ENCODE data around the gene NAT16. TPM values are rescaled to one million over a fixed set of nuclear protein-coding genes. Genes with fewer than 3 reads are reported as not detected.

NAT16 gene
- total and polyA plus RNA-seq, 7 experiments from 2014 or later = not detected

DNA sequence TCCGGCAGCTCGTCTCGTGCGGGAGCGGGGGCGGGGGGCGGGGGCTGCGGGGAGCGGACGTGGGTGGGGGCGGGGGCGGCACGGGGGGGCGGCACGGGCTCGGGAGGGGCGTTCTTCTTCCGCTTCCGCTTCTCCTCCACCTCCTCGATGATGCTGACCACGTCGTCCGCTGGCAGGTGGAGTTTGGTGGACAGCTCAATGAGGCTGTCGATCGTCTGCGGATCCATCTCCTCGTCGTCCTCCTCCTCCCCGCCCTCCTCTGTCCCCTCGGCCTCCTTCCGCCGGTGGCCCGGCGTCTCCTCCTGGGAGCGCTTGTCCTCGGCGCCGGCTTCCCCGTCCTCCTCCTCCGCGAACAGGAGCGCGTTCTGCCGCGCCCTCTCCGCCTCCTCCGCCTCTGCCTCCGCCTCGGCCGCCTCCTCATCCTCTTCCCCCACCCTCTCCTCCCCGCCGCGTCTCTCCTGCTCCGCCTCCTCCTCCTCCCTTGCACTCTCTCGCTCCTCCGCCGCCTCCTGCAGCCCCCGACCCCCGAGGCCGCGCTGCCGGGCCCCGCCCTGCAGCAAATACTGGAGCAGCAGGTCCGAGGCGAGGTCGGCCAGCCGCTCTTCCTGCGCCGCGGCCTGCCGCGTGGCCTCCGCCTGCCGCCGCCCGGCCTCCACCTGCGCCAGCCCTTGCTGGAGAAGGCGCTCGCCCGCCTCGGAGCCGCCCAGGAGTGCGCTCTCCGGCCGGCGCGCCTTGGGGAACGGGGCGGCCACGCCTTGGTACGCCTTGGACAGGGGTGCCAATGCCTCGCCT, 16.6 kb downstream of the NAT16 start:
- Histone ChIP-seq H3K27me3 (ENCODE audit: control insufficient read depth in 2 of 2, insufficient read depth in 2 of 2, low read length in 2 of 2) (peaks cover 14 to 37% of the 10 kb centered on the region in 2 donors), H3K36me3 (ENCODE audit: control insufficient read depth in 2 of 3, insufficient read depth in 3 of 3, low read length in 3 of 3) (peaks cover 0 to 9% (median 0%) of the 10 kb centered on the region in 3 experiments), H3K4me1 (ENCODE audit: control insufficient read depth in 2 of 2, insufficient read depth in 2 of 2, low read length in 2 of 2) (peaks cover 21 to 25% of the 10 kb centered on the region in 2 donors), H3K4me3 (ENCODE audit: low read length) (peak overlapping the region; percentile 35), H3K9me3 (ENCODE audit: control insufficient read depth in 2 of 3, low read length in 3 of 3) (no peaks in the 10 kb centered on the region), H3K27ac (ENCODE audit: low read depth, low read length) (no peak overlapping the region)
- ATAC-seq (no peak), DNase-seq (peak in 2 of 9 donors; percentile 22 to 23)
- Mint-ChIP-seq H3K4me1 (peaks cover 24 to 40% (median 31%) of the 10 kb centered on the region in 7 donors), H3K36me3 (peaks cover 0 to 27% (median 9%) of the 10 kb centered on the region in 5 donors), H3K27ac (no peak overlapping the region), H3K4me3 (peak overlapping the region; percentile 55 to 83 (median 76)), H3K27me3 (peaks cover 38 to 53% (median 46%) of the 10 kb centered on the region in 5 donors), H3K9me3 (peaks cover 0 to 8% (median 0%) of the 10 kb centered on the region in 11 donors)
- intact Hi-C loops (cut with micrococcal nuclease) = no loop called here
- ChIA-PET POLR2A (interaction anchor here (2.1 kb wide), 1 partner anchor 54 kb away, joined by 6 read pairs; the partner anchor contains the start of genes PLOD3 and ZNHIT1), CTCF (interaction anchor here (1.0 kb wide), 1 partner anchor 19 kb away, joined by 3 read pairs; no protein-coding TSS in a partner anchor)

GRCh38 chr7:101162551-101163278, 17.4 kb downstream of the NAT16 start:
- intact Hi-C loops (cut with micrococcal nuclease) = no loop called here
- ChIA-PET CTCF (interaction anchor here (1.0 kb wide), 1 partner anchor 18 kb away, joined by 3 read pairs; no protein-coding TSS in a partner anchor), POLR2A (no interaction called here)
- peak overlapping the region in 1 of 9 donors; percentile 68 for H3K27ac Mint-ChIP-seq
- peaks cover 0 to 31% (median 13%) of the 10 kb centered on the region in 5 donors for H3K36me3 Mint-ChIP-seq
- Histone ChIP-seq H3K27ac (ENCODE audit: low read depth, low read length) (no peak overlapping the region), H3K27me3 (ENCODE audit: control insufficient read depth in 2 of 2, insufficient read depth in 2 of 2, low read length in 2 of 2) (peaks cover 13 to 30% of the 10 kb centered on the region in 2 donors), H3K9me3 (ENCODE audit: control insufficient read depth in 2 of 3, low read length in 3 of 3) (no peaks in the 10 kb centered on the region), H3K36me3 (ENCODE audit: control insufficient read depth in 2 of 3, insufficient read depth in 3 of 3, low read length in 3 of 3) (peaks cover 0 to 15% (median 0%) of the 10 kb centered on the region in 3 experiments), H3K4me3 (ENCODE audit: low read length) (no peak overlapping the region), H3K4me1 (ENCODE audit: control insufficient read depth in 2 of 2, insufficient read depth in 2 of 2, low read length in 2 of 2) (peaks cover 21 to 25% of the 10 kb centered on the region in 2 donors)
- peaks cover 0 to 8% (median 0%) of the 10 kb centered on the region in 11 donors for H3K9me3 Mint-ChIP-seq
- peaks cover 32 to 46% (median 39%) of the 10 kb centered on the region in 5 donors for H3K27me3 Mint-ChIP-seq
- H3K4me1 Mint-ChIP-seq = peaks cover 21 to 34% (median 27%) of the 10 kb centered on the region in 7 donors
- no peak for DNase-seq
- peak overlapping the region; percentile 61 to 80 (median 76) for H3K4me3 Mint-ChIP-seq
- ATAC-seq = no peak

GRCh38 chr7:101161692-101162471, 18.2 kb downstream of the NAT16 start:
- POLR2A ChIA-PET = no interaction called here
- peaks cover 25 to 37% (median 31%) of the 10 kb centered on the region in 5 donors for H3K27me3 Mint-ChIP-seq
- intact Hi-C loops (cut with micrococcal nuclease) = no loop called here
- peaks cover 10 to 23% of the 10 kb centered on the region in 2 donors for H3K27me3 ChIP-seq (ENCODE audit: control insufficient read depth in 2 of 2, insufficient read depth in 2 of 2, low read length in 2 of 2)
- no peak overlapping the region for H3K27ac ChIP-seq (ENCODE audit: low read depth, low read length)
- peaks cover 21 to 23% of the 10 kb centered on the region in 2 donors for H3K4me1 ChIP-seq (ENCODE audit: control insufficient read depth in 2 of 2, insufficient read depth in 2 of 2, low read length in 2 of 2)
- peaks cover 0 to 8% (median 0%) of the 10 kb centered on the region in 11 donors for H3K9me3 Mint-ChIP-seq
- peak overlapping the region; percentile 55 to 80 (median 72) for H3K4me3 Mint-ChIP-seq
- peaks cover 0 to 24% (median 0%) of the 10 kb centered on the region in 3 experiments for H3K36me3 ChIP-seq (ENCODE audit: control insufficient read depth in 2 of 3, insufficient read depth in 3 of 3, low read length in 3 of 3)
- no peaks in the 10 kb centered on the region for H3K9me3 ChIP-seq (ENCODE audit: control insufficient read depth in 2 of 3, low read length in 3 of 3)
- H3K4me3 ChIP-seq (ENCODE audit: low read length) = no peak overlapping the region
- peaks cover 18 to 26% (median 22%) of the 10 kb centered on the region in 7 donors for H3K4me1 Mint-ChIP-seq
- DNase-seq (no peak), ATAC-seq (no peak)
- H3K36me3 Mint-ChIP-seq = peaks cover 0 to 38% (median 14%) of the 10 kb centered on the region in 5 donors
- CTCF ChIA-PET = interaction anchor here (1.9 kb wide), 1 partner anchor 18 kb away, joined by 6 read pairs; no protein-coding TSS in a partner anchor
- peak overlapping the region in 1 of 9 donors; percentile 68 for H3K27ac Mint-ChIP-seq

GRCh38 chr7:101160910-101161309, 19.2 kb downstream of the NAT16 start:
- POLR2A ChIA-PET = no interaction called here

DNA sequence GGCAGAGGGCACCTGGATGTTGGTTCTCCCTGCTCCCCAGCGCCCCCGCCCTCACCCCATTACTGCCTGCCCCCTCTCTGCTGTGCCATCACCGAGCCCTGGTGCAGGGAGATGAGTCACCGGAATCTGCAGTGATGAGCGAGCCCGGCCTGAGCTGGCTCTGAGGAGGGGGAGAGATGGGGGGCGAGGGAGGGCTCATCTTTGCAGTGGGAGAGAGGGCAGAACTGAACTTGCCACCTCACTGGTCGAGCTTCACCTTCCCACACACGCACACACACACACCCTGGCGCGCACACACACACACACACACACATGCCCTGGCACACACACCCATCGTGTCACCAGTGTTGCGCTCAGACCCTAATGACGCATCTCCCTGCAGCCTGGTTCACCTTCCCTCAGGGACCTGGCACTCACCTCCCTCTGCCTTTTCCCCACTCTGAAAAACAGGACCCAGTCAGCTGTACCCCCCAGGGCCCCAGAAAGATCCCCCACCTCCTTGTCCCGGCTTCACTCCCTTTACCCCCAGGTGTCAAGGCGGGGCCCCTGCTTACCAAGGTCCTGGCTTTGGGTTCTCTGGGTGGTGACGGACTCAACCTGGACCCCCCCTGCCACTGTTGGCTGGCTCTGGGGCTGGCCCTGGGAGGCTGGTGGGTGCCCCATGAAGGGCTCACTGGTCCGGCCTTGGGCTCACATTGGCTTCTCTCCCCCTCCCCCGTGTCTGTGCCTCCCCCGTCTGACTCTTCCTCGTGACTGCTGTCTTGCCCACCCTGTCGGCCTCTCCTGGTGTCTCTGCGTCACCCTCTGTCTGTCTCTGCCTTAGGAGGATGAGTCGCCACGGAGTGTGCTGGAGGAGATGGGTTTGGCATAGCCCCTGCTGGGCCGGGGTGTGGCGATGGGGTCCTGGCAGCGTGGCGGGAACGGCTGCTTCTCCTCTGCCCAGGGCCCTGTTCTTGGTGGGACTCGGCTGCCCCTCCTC, 20.1 kb downstream of the NAT16 start:
- Histone ChIP-seq H3K27me3 (ENCODE audit: control insufficient read depth in 2 of 2, insufficient read depth in 2 of 2, low read length in 2 of 2) (peaks cover 5 to 15% of the 10 kb centered on the region in 2 donors), H3K9me3 (ENCODE audit: control insufficient read depth in 2 of 3, low read length in 3 of 3) (no peaks in the 10 kb centered on the region), H3K4me3 (ENCODE audit: low read length) (no peak overlapping the region), H3K36me3 (ENCODE audit: control insufficient read depth in 2 of 3, insufficient read depth in 3 of 3, low read length in 3 of 3) (peaks cover 0 to 24% (median 0%) of the 10 kb centered on the region in 3 experiments), H3K27ac (ENCODE audit: low read depth, low read length) (no peak overlapping the region), H3K4me1 (ENCODE audit: control insufficient read depth in 2 of 2, insufficient read depth in 2 of 2, low read length in 2 of 2) (peaks cover 13 to 16% of the 10 kb centered on the region in 2 donors)
- H3K9me3 Mint-ChIP-seq = peaks cover 0 to under 1% (median 0%) of the 10 kb centered on the region in 11 donors
- ATAC-seq = no peak
- intact Hi-C loops (cut with micrococcal nuclease) = no loop called here
- ChIA-PET POLR2A (no interaction called here), CTCF (interaction anchor here (1.9 kb wide), 1 partner anchor 16 kb away, joined by 6 read pairs; no protein-coding TSS in a partner anchor)
- no peak overlapping the region for H3K4me3 Mint-ChIP-seq
- H3K4me1 Mint-ChIP-seq = peaks cover 11 to 18% (median 16%) of the 10 kb centered on the region in 7 donors
- no peak for DNase-seq
- H3K27me3 Mint-ChIP-seq = peaks cover 12 to 21% (median 15%) of the 10 kb centered on the region in 5 donors
- no peak overlapping the region for H3K27ac Mint-ChIP-seq
- peaks cover 0 to 43% (median 14%) of the 10 kb centered on the region in 5 donors for H3K36me3 Mint-ChIP-seq

More at GRCh38 chr7:101160910-101161309, 19.2 kb downstream of the NAT16 start:
- peaks cover 0 to 24% (median 0%) of the 10 kb centered on the region in 3 experiments for H3K36me3 ChIP-seq (ENCODE audit: control insufficient read depth in 2 of 3, insufficient read depth in 3 of 3, low read length in 3 of 3)
- no peak overlapping the region for H3K27ac ChIP-seq (ENCODE audit: low read depth, low read length)
- Mint-ChIP-seq H3K4me3 (peak overlapping the region in 3 of 10 donors; percentile 14 to 77 (median 51)), H3K27ac (no peak overlapping the region), H3K36me3 (peaks cover 0 to 43% (median 15%) of the 10 kb centered on the region in 5 donors), H3K27me3 (peaks cover 19 to 30% (median 24%) of the 10 kb centered on the region in 5 donors), H3K9me3 (peaks cover 0 to 8% (median 0%) of the 10 kb centered on the region in 11 donors), H3K4me1 (peaks cover 12 to 19% (median 16%) of the 10 kb centered on the region in 7 donors)
- H3K9me3 ChIP-seq (ENCODE audit: control insufficient read depth in 2 of 3, low read length in 3 of 3) = no peaks in the 10 kb centered on the region
- intact Hi-C loops (cut with micrococcal nuclease) = no loop called here
- ATAC-seq (no peak), DNase-seq (no peak)
- H3K27me3 ChIP-seq (ENCODE audit: control insufficient read depth in 2 of 2, insufficient read depth in 2 of 2, low read length in 2 of 2) = peaks cover 8 to 20% of the 10 kb centered on the region in 2 donors
- H3K4me1 ChIP-seq (ENCODE audit: control insufficient read depth in 2 of 2, insufficient read depth in 2 of 2, low read length in 2 of 2) = peaks cover 16 to 18% of the 10 kb centered on the region in 2 donors
- H3K4me3 ChIP-seq (ENCODE audit: low read length) = no peak overlapping the region
- CTCF ChIA-PET = interaction anchor here (1.9 kb wide), 1 partner anchor 17 kb away, joined by 6 read pairs; no protein-coding TSS in a partner anchor

Data from naive thymus-derived CD4-positive, alpha-beta T cell (primary cell).